DND-41 (cell line): ENCODE data around the gene EOLA2.

ENCODE experiments used
- ATAC-seq: fragments of 200-7000 bp; cut with Tn5 transposase; 3 replicates; pipeline ENCODE4 v1.9.1; 2021; ENCODE audit warnings: low read depth; ENCODE audit not compliant: insufficient read depth
- DNase-seq: peaks from one replicate; pipeline ENCODE4 v3.0.0-alpha.2; 2020
- H2AFZ ChIP-seq: 2 replicates; pipeline ENCODE4 v1.6.0; 2012; ENCODE audit warnings: low read depth, low read length
- H3K27ac ChIP-seq: 2 replicates; pipeline ENCODE4 v1.5.1; 2012; ENCODE audit warnings: low read length, inconsistent platforms
- H3K27me3 ChIP-seq: fragments of 200-600 bp; sonication (generic); 2 replicates; pipeline ENCODE4 v1.6.0; 2012; ENCODE audit warnings: low read length, mild to moderate bottlenecking, inconsistent platforms; ENCODE audit not compliant: insufficient read depth, poor library complexity
- H3K36me3 ChIP-seq: 2 replicates; pipeline ENCODE4 v1.5.1; 2012; ENCODE audit warnings: low read length, inconsistent platforms; ENCODE audit not compliant: insufficient read depth
- H3K4me1 ChIP-seq: 2 replicates; pipeline ENCODE4 v1.5.1; 2012; ENCODE audit warnings: mild to moderate bottlenecking, low read length; ENCODE audit not compliant: insufficient read depth
- H3K4me2 ChIP-seq: 2 replicates; pipeline ENCODE4 v1.6.0; 2012; ENCODE audit warnings: mild to moderate bottlenecking, moderate library complexity, low read length, inconsistent platforms; ENCODE audit not compliant: insufficient read depth
- H3K4me3 ChIP-seq, 2 experiments: fragments of 200-600 bp in 1 of 2; shearing (Covaris generic) in 1 of 2; 2 replicates each; pipeline ENCODE4 v1.5.1; 2012 to 2016; ENCODE audit warnings: inconsistent platforms in 2 of 2, low read length in 2 of 2, mild to moderate bottlenecking in 2 of 2, low read depth in 1 of 2, moderate library complexity in 1 of 2
- H3K79me2 ChIP-seq: 2 replicates; pipeline ENCODE4 v1.6.0; 2012; ENCODE audit warnings: low read length, inconsistent platforms; ENCODE audit not compliant: insufficient read depth
- H3K9ac ChIP-seq: 2 replicates; pipeline ENCODE4 v1.6.0; 2012; ENCODE audit warnings: low read depth, mild to moderate bottlenecking, inconsistent platforms, low read length, moderate library complexity
- H3K9me3 ChIP-seq: 2 replicates; pipeline ENCODE4 v1.5.1; 2012; ENCODE audit warnings: low read length, moderate library complexity, mild to moderate bottlenecking, inconsistent platforms; ENCODE audit not compliant: insufficient read depth, severe bottlenecking
- H4K20me1 ChIP-seq: 2 replicates; pipeline ENCODE4 v1.6.0; 2012; ENCODE audit warnings: low read length; ENCODE audit not compliant: insufficient read depth
- CTCF ChIP-seq: IDR thresholded peaks from 2 replicates; pipeline ENCODE4 v1.5.1; 2012; ENCODE audit warnings: borderline replicate concordance, low read length, moderate library complexity, mild to moderate bottlenecking; ENCODE audit not compliant: poor library complexity, severe bottlenecking; ENCODE audit errors: extremely low read depth
- EZH2 ChIP-seq: IDR thresholded peaks from 3 replicates; pipeline ENCODE4 v1.6.1; 2012; ENCODE audit warnings: borderline replicate concordance, low read depth, mild to moderate bottlenecking, moderate library complexity, low read length, inconsistent platforms; ENCODE audit not compliant: severe bottlenecking

Gene EOLA2

GRCh38 chrX:149938427-149938880 lies at the start of gene EOLA2:
EOLA2 (minus strand) TSS chrX:149938491; CDS start chrX:149933874, 4,617 bp downstream.
- Histone ChIP-seq H3K4me2 (peak within 1 kb of the TSS; percentile 89), H3K79me2 (peaks cover 13% of the 10 kb centered on the region), H3K4me1 (peaks cover 15% of the 10 kb centered on the region), H3K9me3 (no peaks in the 10 kb centered on the region), H4K20me1 (peaks cover 7% of the 10 kb centered on the region; the same call in 1 of the 2 replicates), H3K9ac (peak within 1 kb of the TSS; percentile 80), H3K27me3 (no peaks in the 10 kb centered on the region), H3K27ac (peak within 1 kb of the TSS; percentile 82), H3K4me3 (peak within 1 kb of the TSS; percentile 73 to 78; a peak in 3 of 4 replicates), H2AFZ (peak within 1 kb of the TSS; percentile 77; the same call in 1 of the 2 replicates), H3K36me3 (peaks cover 4% of the 10 kb centered on the region)
- ATAC-seq = peak; percentile 61
- peak; percentile 67 for TF ChIP-seq CTCF
- no peak for TF ChIP-seq EZH2
- peak; percentile 95 for DNase-seq

- ATAC-seq = no peak
- Histone ChIP-seq H2AFZ (no peak overlapping the region), H4K20me1 (no peaks in the 10 kb centered on the region), H3K9ac (no peak overlapping the region), H3K27ac (no peak overlapping the region), H3K79me2 (no peaks in the 10 kb centered on the region), H3K27me3 (no peaks in the 10 kb centered on the region), H3K4me3 (no peak overlapping the region), H3K36me3 (no peaks in the 10 kb centered on the region), H3K9me3 (no peaks in the 10 kb centered on the region), H3K4me1 (no peaks in the 10 kb centered on the region), H3K4me2 (no peak overlapping the region)
- no peak for DNase-seq
- TF ChIP-seq EZH2 (no peak), CTCF (no peak)
These were observed 49.3 kb upstream of the EOLA2 start for GRCh38 chrX:149987613-149988012.

- Histone ChIP-seq H3K9me3 (no peaks in the 10 kb centered on the region), H4K20me1 (no peaks in the 10 kb centered on the region), H3K4me1 (no peaks in the 10 kb centered on the region), H2AFZ (no peak overlapping the region), H3K4me3 (no peak overlapping the region), H3K9ac (no peak overlapping the region), H3K27me3 (no peaks in the 10 kb centered on the region), H3K79me2 (no peaks in the 10 kb centered on the region), H3K27ac (no peak overlapping the region), H3K4me2 (no peak overlapping the region), H3K36me3 (no peaks in the 10 kb centered on the region)
- no peak for TF ChIP-seq EZH2
- no peak for TF ChIP-seq CTCF
- DNase-seq (no peak), ATAC-seq (no peak)
These were observed 46.1 kb upstream of the EOLA2 start for GRCh38 chrX:149984411-149984810.
